HEK293 (cell line): ENCODE data around the gene ZNF836.

Source experiments
- BCL11A ChIP-seq: fragments of 450-650 bp; formaldehyde crosslinking; IDR thresholded peaks from 2 replicates; pipeline ENCODE4 v1.5.1; 2016; ENCODE audit warnings: low read depth, missing biosample characterization, missing genetic modification characterization
- CTCF ChIP-seq: fragments of 450-650 bp; formaldehyde crosslinking; IDR thresholded peaks from 2 replicates; pipeline ENCODE4 v1.5.1; 2016; ENCODE audit warnings: missing biosample characterization, missing genetic modification characterization
- EGR2 ChIP-seq: fragments of 450-650 bp; formaldehyde crosslinking; IDR thresholded peaks from 2 replicates; pipeline ENCODE4 v1.5.1; 2016; ENCODE audit warnings: low read depth, missing biosample characterization, missing genetic modification characterization
- OSR2 ChIP-seq: fragments of 450-650 bp; formaldehyde crosslinking; IDR thresholded peaks from 2 replicates; pipeline ENCODE4 v1.5.1; 2016; ENCODE audit warnings: missing biosample characterization, missing genetic modification characterization
- PBX3 ChIP-seq: sonication (generic); formaldehyde crosslinking; IDR thresholded peaks from 2 replicates; pipeline ENCODE4 v1.8.1; 2022; ENCODE audit warnings: mild to moderate bottlenecking, moderate library complexity, missing genetic modification reagents
- PRDM2 ChIP-seq: fragments of 450-650 bp; formaldehyde crosslinking; IDR thresholded peaks from 2 replicates; pipeline ENCODE4 v1.5.1; 2016; ENCODE audit warnings: missing biosample characterization, missing genetic modification characterization, borderline replicate concordance
- PRDM4 ChIP-seq: fragments of 450-650 bp; formaldehyde crosslinking; IDR thresholded peaks from 2 replicates; pipeline ENCODE4 v1.5.1; 2017; ENCODE audit warnings: missing biosample characterization, missing genetic modification characterization
- SETDB1 ChIP-seq: IDR thresholded peaks from one replicate; pipeline ENCODE4 v1.6.1; 2017; ENCODE audit warnings: mild to moderate bottlenecking, low read length, moderate library complexity, mixed read lengths; ENCODE audit not compliant: insufficient read length
- SP7 ChIP-seq: fragments of 450-650 bp; formaldehyde crosslinking; IDR thresholded peaks from 2 replicates; pipeline ENCODE4 v1.5.1; 2016; ENCODE audit warnings: missing biosample characterization, missing genetic modification characterization
- TRIM28 ChIP-seq: IDR thresholded peaks from 2 replicates; pipeline ENCODE4 v1.6.1; 2011; ENCODE audit warnings: low read length, control low read depth, borderline replicate concordance
- WT1 ChIP-seq: fragments of 450-650 bp; formaldehyde crosslinking; IDR thresholded peaks from 2 replicates; pipeline ENCODE4 v1.5.1; 2016; ENCODE audit warnings: missing biosample characterization, missing genetic modification characterization
- ZBTB10 ChIP-seq: fragments of 450-650 bp; formaldehyde crosslinking; IDR thresholded peaks from 2 replicates; pipeline ENCODE4 v1.5.1; 2016; ENCODE audit warnings: missing biosample characterization, missing genetic modification characterization
- ZBTB21 ChIP-seq: fragments of 450-650 bp; formaldehyde crosslinking; IDR thresholded peaks from 2 replicates; pipeline ENCODE4 v1.5.1; 2017; ENCODE audit warnings: missing biosample characterization, missing genetic modification characterization
- ZEB2 ChIP-seq: fragments of 450-650 bp; formaldehyde crosslinking; IDR thresholded peaks from 2 replicates; pipeline ENCODE4 v1.5.1; 2016; ENCODE audit warnings: missing biosample characterization, missing genetic modification characterization
- ZNF157 ChIP-seq: fragments of 450-650 bp; formaldehyde crosslinking; IDR thresholded peaks from 2 replicates; pipeline ENCODE4 v1.5.1; 2016; ENCODE audit warnings: missing biosample characterization, missing genetic modification characterization
- ZNF248 ChIP-seq: fragments of 450-650 bp; formaldehyde crosslinking; IDR thresholded peaks from 2 replicates; pipeline ENCODE4 v1.5.1; 2017; ENCODE audit warnings: missing biosample characterization, missing genetic modification characterization
- ZNF311 ChIP-seq: fragments of 450-650 bp; formaldehyde crosslinking; IDR thresholded peaks from 2 replicates; pipeline ENCODE4 v1.5.1; 2017; ENCODE audit warnings: missing biosample characterization, missing genetic modification characterization, borderline replicate concordance
- ZNF354C ChIP-seq: fragments of 450-650 bp; formaldehyde crosslinking; IDR thresholded peaks from 2 replicates; pipeline ENCODE4 v1.5.1; 2016; ENCODE audit warnings: missing biosample characterization, missing genetic modification characterization, low read depth, borderline replicate concordance
- ZNF37A ChIP-seq: fragments of 450-650 bp; IDR thresholded peaks from 2 replicates; pipeline ENCODE4 v1.5.1; 2018; ENCODE audit warnings: missing biosample characterization, missing genetic modification characterization
- ZNF416 ChIP-seq: fragments of 450-650 bp; formaldehyde crosslinking; IDR thresholded peaks from 2 replicates; pipeline ENCODE4 v1.5.1; 2016; ENCODE audit warnings: missing biosample characterization, missing genetic modification characterization
- ZNF501 ChIP-seq: fragments of 450-650 bp; formaldehyde crosslinking; IDR thresholded peaks from 2 replicates; pipeline ENCODE4 v1.5.1; 2016; ENCODE audit warnings: missing biosample characterization, missing genetic modification characterization
- ZNF560 ChIP-seq: fragments of 450-650 bp; formaldehyde crosslinking; IDR thresholded peaks from 2 replicates; pipeline ENCODE4 v1.5.1; 2017; ENCODE audit warnings: missing biosample characterization, missing genetic modification characterization, borderline replicate concordance
- ZNF664 ChIP-seq: fragments of 450-650 bp; formaldehyde crosslinking; IDR thresholded peaks from 2 replicates; pipeline ENCODE4 v1.5.1; 2016; ENCODE audit warnings: missing biosample characterization, missing genetic modification characterization
- ZNF76 ChIP-seq: fragments of 450-650 bp; formaldehyde crosslinking; IDR thresholded peaks from 2 replicates; pipeline ENCODE4; 2016; ENCODE audit warnings: low read depth, missing biosample characterization, missing genetic modification characterization, borderline replicate concordance
- ZNF791 ChIP-seq: fragments of 450-650 bp; formaldehyde crosslinking; IDR thresholded peaks from 2 replicates; pipeline ENCODE4 v1.5.1; 2016; ENCODE audit warnings: missing biosample characterization, missing genetic modification characterization

Gene ZNF836

GRCh38 chr19:52189735-52190486 is 18.5 kb upstream of the ZNF836 start, which contains the start of gene PPP2R1A (continued):
- TF ChIP-seq CTCF (0 out of 2 replicates have a peak, but pooled peaks have one; percentile 10), ZNF76 (tag by site-specific recombination) (peak; percentile 65; the same call in 1 of the 2 replicates), PRDM4 (tag by site-specific recombination) (no peak), ZBTB10 (tag by site-specific recombination) (peak; percentile 90; the same call in 1 of the 2 replicates), ZNF157 (tag by site-specific recombination) (no peak), ZEB2 (peak; percentile 72), ZNF560 (tag by site-specific recombination) (no peak), WT1 (tag by site-specific recombination) (no peak), ZNF248 (tag by site-specific recombination) (no peak), ZBTB21 (tag by site-specific recombination) (no peak), ZNF37A (tag by site-specific recombination) (no peak), PRDM2 (tag by site-specific recombination) (no peak), ZNF416 (tag by site-specific recombination) (no peak), ZNF354C (tag by site-specific recombination) (no peak), TRIM28 (no peak), BCL11A (no peak), ZNF664 (tag by site-specific recombination) (no peak), ZNF501 (tag by site-specific recombination) (no peak), EGR2 (tag by site-specific recombination) (0 out of 2 replicates have a peak, but pooled peaks have one; percentile 7), PBX3 (CRISPR knock-in tag) (peak; percentile 75; the same call in 1 of the 2 replicates), SP7 (peak; percentile 67), OSR2 (tag by site-specific recombination) (no peak), ZNF791 (tag by site-specific recombination) (no peak), SETDB1 (no peak), ZNF311 (tag by site-specific recombination) (no peak)
